Stimulated activated CD4-positive, alpha-beta T cell treated with anti-CD3 and anti-CD28 coated beads, Interleukin-12 subunit alpha, Interleukin-12 subunit beta, amount 100 ng/mL, for 48 hours (primary cell): ENCODE data around the gene USO1.
A peak's percentile ranks its signal among the peaks of the same experiment; 100 is the strongest.
"Not testable (repeated sequence)": the region's sequence is repeated elsewhere in the genome, so short reads cannot be mapped to it uniquely, and the experiment has no call there.

ENCODE experiments used
- DNase-seq, 3 donors: peaks; one replicate each; pipeline ENCODE4 v3.0.0-alpha.2; 2020; ENCODE audit warnings: low read depth in 2 of 3, low spot score in 1 of 3

USO1 gene

GRCh38 chr4:75769036-75769435 lies 44.7 kb downstream of the USO1 start:
- no peak for DNase-seq

- no peak for DNase-seq
These were observed 47.2 kb downstream of the USO1 start for GRCh38 chr4:75771607-75772006.

- no peak for DNase-seq
These were observed 53.2 kb downstream of the USO1 start for GRCh38 chr4:75777589-75777988.

GRCh38 chr4:75779105-75779757 lies 54.9 kb downstream of the USO1 start:
- no peak for DNase-seq

GRCh38 chr4:75781305-75781704 lies 56.9 kb downstream of the USO1 start:
- DNase-seq: no peak

- DNase-seq: no peak
These were observed 62.1 kb downstream of the USO1 start for GRCh38 chr4:75786526-75786925.

- DNase-seq: no peak
These were observed 62.6 kb downstream of the USO1 start for GRCh38 chr4:75786938-75787337.

- no peak for DNase-seq
These were observed 65.6 kb downstream of the USO1 start for GRCh38 chr4:75790024-75790423.

GRCh38 chr4:75800972-75801371 lies 76.6 kb downstream of the USO1 start:
- no peak for DNase-seq

GRCh38 chr4:75806035-75806434 lies 81.7 kb downstream of the USO1 start:
- DNase-seq: not testable (repeated sequence)

- DNase-seq: no peak
These were observed 93.5 kb downstream of the USO1 start for GRCh38 chr4:75817901-75818300.

GRCh38 chr4:75819121-75819520 lies 94.7 kb downstream of the USO1 start:
- DNase-seq: no peak

- DNase-seq: no peak
These were observed 95.8 kb downstream of the USO1 start for GRCh38 chr4:75820197-75820596.

- DNase-seq: no peak
These were observed 96.3 kb downstream of the USO1 start for GRCh38 chr4:75820676-75821075.

- DNase-seq: peak in 1 of 3 donors; percentile 6
These were observed 96.8 kb downstream of the USO1 start for GRCh38 chr4:75821216-75821615.

GRCh38 chr4:75821966-75822365 lies 97.6 kb downstream of the USO1 start:
- DNase-seq: no peak

- DNase-seq: no peak
These were observed 98.0 kb downstream of the USO1 start for GRCh38 chr4:75822416-75822815.

GRCh38 chr4:75823812-75824211 lies 99.4 kb downstream of the USO1 start:
- DNase-seq: no peak

GRCh38 chr4:75830906-75831305 lies 106.5 kb downstream of the USO1 start:
- no peak for DNase-seq

GRCh38 chr4:75831856-75832405 lies 107.6 kb downstream of the USO1 start:
- DNase-seq: no peak

GRCh38 chr4:75834095-75834771 lies 109.9 kb downstream of the USO1 start:
- no peak for DNase-seq

GRCh38 chr4:75834772-75835154 lies 110.4 kb downstream of the USO1 start:
- no peak for DNase-seq
